SK-N-SH treated with all-trans-retinoic acid at 6 μM for 48 hours (cell line): ENCODE measurements around the gene ISLR.

Source experiments
- ATAC-seq: fragments of 200-7000 bp; cut with Tn5 transposase; 3 replicates; pipeline ENCODE4 v1.9.1; 2020; ENCODE audit warnings: mild to moderate bottlenecking, moderate library complexity
- ARNTL ChIP-seq: fragments of 450-650 bp; formaldehyde crosslinking; IDR thresholded peaks from 2 replicates; pipeline ENCODE4 v1.5.0; 2020; ENCODE audit warnings: low read depth, mild to moderate bottlenecking, moderate library complexity, borderline replicate concordance
- BACH2 ChIP-seq: fragments of 250-450 bp; sonication (Bioruptor Pico); IDR thresholded peaks from 2 replicates; pipeline ENCODE4 v1.9.0; 2021; ENCODE audit warnings: mild to moderate bottlenecking, borderline replicate concordance
- CSDC2 ChIP-seq: fragments of 250-450 bp; sonication (Bioruptor Pico); IDR thresholded peaks from 2 replicates; pipeline ENCODE4 v1.5.0; 2020; ENCODE audit warnings: mild to moderate bottlenecking, moderate library complexity
- ESRRG ChIP-seq: fragments of 250-450 bp; sonication (Bioruptor Pico); IDR thresholded peaks from 2 replicates; pipeline ENCODE4 v1.6.1; 2021; ENCODE audit warnings: mild to moderate bottlenecking
- GLIS3 ChIP-seq: fragments of 250-450 bp; sonication (Bioruptor Pico); IDR thresholded peaks from 2 replicates; pipeline ENCODE4 v1.5.0; 2020; ENCODE audit warnings: mild to moderate bottlenecking, moderate library complexity
- ISL1 ChIP-seq: fragments of 250-450 bp; sonication (Bioruptor Pico); IDR thresholded peaks from 2 replicates; pipeline ENCODE4 v2.1.2; 2022; ENCODE audit warnings: mild to moderate bottlenecking, moderate library complexity
- OSR1 ChIP-seq: fragments of 250-450 bp; sonication (Bioruptor Pico); IDR thresholded peaks from 2 replicates; pipeline ENCODE4 v1.8.0; 2022; ENCODE audit warnings: moderate library complexity, mild to moderate bottlenecking, inconsistent platforms
- PPARA ChIP-seq: fragments of 250-450 bp; sonication (Bioruptor Pico); IDR thresholded peaks from 2 replicates; pipeline ENCODE4 v1.5.0; 2020; ENCODE audit warnings: mild to moderate bottlenecking, borderline replicate concordance
- RARB ChIP-seq: fragments of 250-450 bp; sonication (Bioruptor Pico); IDR thresholded peaks from 2 replicates; pipeline ENCODE4 v1.8.0; 2021; ENCODE audit warnings: mild to moderate bottlenecking, moderate library complexity
- SNAI2 ChIP-seq: fragments of 250-450 bp; sonication (Bioruptor Pico); IDR thresholded peaks from 2 replicates; pipeline ENCODE4 v1.5.0; 2020; ENCODE audit warnings: mild to moderate bottlenecking, moderate library complexity
- TSHZ2 ChIP-seq: fragments of 250-450 bp; sonication (Bioruptor Pico); IDR thresholded peaks from 2 replicates; pipeline ENCODE4 v1.5.0; 2020; ENCODE audit warnings: mild to moderate bottlenecking, moderate library complexity
- ZC3H10 ChIP-seq: fragments of 250-450 bp; sonication (Bioruptor Pico); IDR thresholded peaks from 2 replicates; pipeline ENCODE4 v1.5.1; 2021; ENCODE audit warnings: mild to moderate bottlenecking, moderate library complexity
- ZFP3 ChIP-seq: fragments of 250-450 bp; sonication (Bioruptor Pico); IDR thresholded peaks from 2 replicates; pipeline ENCODE4 v1.5.0; 2020; ENCODE audit warnings: mild to moderate bottlenecking, moderate library complexity
- ZFP30 ChIP-seq: fragments of 450-650 bp; formaldehyde crosslinking; IDR thresholded peaks from 2 replicates; pipeline ENCODE4 v1.5.0; 2022; ENCODE audit warnings: mild to moderate bottlenecking, moderate library complexity
- ZNF565 ChIP-seq: fragments of 450-650 bp; formaldehyde crosslinking; conservative IDR thresholded peaks from 2 replicates; pipeline ENCODE4 v1.5.0; 2020; ENCODE audit warnings: low read depth, mild to moderate bottlenecking, moderate library complexity
- ZNF70 ChIP-seq: fragments of 450-650 bp; formaldehyde crosslinking; IDR thresholded peaks from 2 replicates; pipeline ENCODE4 v1.5.0; 2020; ENCODE audit warnings: mild to moderate bottlenecking, moderate library complexity
- ZNF8 ChIP-seq: fragments of 450-650 bp; formaldehyde crosslinking; IDR thresholded peaks from 2 replicates; pipeline ENCODE4 v1.5.0; 2020; ENCODE audit warnings: mild to moderate bottlenecking, moderate library complexity
- TF ChIP-seq, protein P1 (sequence below): fragments of 250-450 bp; sonication (Bioruptor Pico); IDR thresholded peaks from 2 replicates; pipeline ENCODE4 v1.5.1; 2021; ENCODE audit warnings: mild to moderate bottlenecking, moderate library complexity
- TF ChIP-seq, protein P2 (sequence below): fragments of 250-450 bp; sonication (Bioruptor Pico); IDR thresholded peaks from 2 replicates; pipeline ENCODE4 v1.8.0; 2021; ENCODE audit warnings: low read depth, mild to moderate bottlenecking, moderate library complexity, borderline replicate concordance
- TF ChIP-seq, protein P3 (sequence below): fragments of 250-450 bp; sonication (Bioruptor Pico); IDR thresholded peaks from 2 replicates; pipeline ENCODE4 v1.8.0; 2020; ENCODE audit warnings: mild to moderate bottlenecking, moderate library complexity, borderline replicate concordance

The ISLR gene

DNA sequence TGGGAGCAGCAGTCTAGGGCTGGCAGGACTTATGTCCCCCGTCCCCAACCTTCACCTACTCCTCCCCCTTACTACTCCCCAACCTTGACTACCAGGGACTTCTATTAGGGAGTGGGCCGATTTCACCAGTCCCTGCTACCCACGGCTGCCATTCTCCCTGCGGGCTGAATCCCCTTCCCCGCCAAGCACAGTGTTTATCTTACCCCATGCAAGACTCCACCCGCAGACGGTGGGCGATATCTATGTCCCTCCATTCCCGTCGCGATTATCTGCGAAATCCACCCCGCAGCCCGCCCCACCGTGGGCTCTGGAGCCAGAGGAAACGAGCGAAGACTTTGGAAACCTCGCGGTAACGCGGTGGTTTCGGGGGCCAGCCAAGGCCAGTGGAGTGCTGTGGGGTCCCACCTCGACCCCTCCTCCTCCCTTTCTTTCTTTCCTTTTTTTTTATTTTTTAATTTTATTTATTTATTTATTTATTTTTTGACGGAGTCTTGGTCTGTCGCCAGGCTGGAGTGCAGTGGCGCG, 38.4 kb upstream of the ISLR start:
- no peak for ATAC-seq
- TF ChIP-seq, protein P1, sequence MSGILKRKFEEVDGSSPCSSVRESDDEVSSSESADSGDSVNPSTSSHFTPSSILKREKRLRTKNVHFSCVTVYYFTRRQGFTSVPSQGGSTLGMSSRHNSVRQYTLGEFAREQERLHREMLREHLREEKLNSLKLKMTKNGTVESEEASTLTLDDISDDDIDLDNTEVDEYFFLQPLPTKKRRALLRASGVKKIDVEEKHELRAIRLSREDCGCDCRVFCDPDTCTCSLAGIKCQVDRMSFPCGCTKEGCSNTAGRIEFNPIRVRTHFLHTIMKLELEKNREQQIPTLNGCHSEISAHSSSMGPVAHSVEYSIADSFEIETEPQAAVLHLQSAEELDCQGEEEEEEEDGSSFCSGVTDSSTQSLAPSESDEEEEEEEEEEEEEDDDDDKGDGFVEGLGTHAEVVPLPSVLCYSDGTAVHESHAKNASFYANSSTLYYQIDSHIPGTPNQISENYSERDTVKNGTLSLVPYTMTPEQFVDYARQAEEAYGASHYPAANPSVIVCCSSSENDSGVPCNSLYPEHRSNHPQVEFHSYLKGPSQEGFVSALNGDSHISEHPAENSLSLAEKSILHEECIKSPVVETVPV = no peak
- TF ChIP-seq BACH2 (no peak), SNAI2 (CRISPR knock-in tag) (no peak), ISL1 (CRISPR knock-in tag) (no peak), ZNF8 (no peak), ZFP30 (no peak), GLIS3 (CRISPR knock-in tag) (no peak), ARNTL (CRISPR knock-in tag) (no peak), ZC3H10 (CRISPR knock-in tag) (no peak), ZNF565 (CRISPR knock-in tag) (no peak)
- TF ChIP-seq, protein P2, sequence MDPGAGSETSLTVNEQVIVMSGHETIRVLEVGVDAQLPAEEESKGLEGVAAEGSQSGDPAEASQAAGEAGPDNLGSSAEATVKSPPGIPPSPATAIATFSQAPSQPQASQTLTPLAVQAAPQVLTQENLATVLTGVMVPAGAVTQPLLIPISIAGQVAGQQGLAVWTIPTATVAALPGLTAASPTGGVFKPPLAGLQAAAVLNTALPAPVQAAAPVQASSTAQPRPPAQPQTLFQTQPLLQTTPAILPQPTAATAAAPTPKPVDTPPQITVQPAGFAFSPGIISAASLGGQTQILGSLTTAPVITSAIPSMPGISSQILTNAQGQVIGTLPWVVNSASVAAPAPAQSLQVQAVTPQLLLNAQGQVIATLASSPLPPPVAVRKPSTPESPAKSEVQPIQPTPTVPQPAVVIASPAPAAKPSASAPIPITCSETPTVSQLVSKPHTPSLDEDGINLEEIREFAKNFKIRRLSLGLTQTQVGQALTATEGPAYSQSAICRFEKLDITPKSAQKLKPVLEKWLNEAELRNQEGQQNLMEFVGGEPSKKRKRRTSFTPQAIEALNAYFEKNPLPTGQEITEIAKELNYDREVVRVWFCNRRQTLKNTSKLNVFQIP (CRISPR knock-in tag) = no peak

- ATAC-seq = peak; percentile 2; the same call in 2 of the 3 replicates
- TF ChIP-seq SNAI2 (CRISPR knock-in tag) (no peak), ESRRG (CRISPR knock-in tag) (no peak), RARB (CRISPR knock-in tag) (no peak)
- TF ChIP-seq, protein P3, sequence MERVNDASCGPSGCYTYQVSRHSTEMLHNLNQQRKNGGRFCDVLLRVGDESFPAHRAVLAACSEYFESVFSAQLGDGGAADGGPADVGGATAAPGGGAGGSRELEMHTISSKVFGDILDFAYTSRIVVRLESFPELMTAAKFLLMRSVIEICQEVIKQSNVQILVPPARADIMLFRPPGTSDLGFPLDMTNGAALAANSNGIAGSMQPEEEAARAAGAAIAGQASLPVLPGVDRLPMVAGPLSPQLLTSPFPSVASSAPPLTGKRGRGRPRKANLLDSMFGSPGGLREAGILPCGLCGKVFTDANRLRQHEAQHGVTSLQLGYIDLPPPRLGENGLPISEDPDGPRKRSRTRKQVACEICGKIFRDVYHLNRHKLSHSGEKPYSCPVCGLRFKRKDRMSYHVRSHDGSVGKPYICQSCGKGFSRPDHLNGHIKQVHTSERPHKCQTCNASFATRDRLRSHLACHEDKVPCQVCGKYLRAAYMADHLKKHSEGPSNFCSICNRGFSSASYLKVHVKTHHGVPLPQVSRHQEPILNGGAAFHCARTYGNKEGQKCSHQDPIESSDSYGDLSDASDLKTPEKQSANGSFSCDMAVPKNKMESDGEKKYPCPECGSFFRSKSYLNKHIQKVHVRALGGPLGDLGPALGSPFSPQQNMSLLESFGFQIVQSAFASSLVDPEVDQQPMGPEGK (CRISPR knock-in tag) = no peak
Observed at GRCh38 chr15:74136540-74136813, 37.0 kb upstream of the ISLR start.

- no peak for ATAC-seq
- TF ChIP-seq ZC3H10 (CRISPR knock-in tag) = no peak
- TF ChIP-seq RARB (CRISPR knock-in tag) = no peak
- no peak for TF ChIP-seq TSHZ2 (CRISPR knock-in tag)
- no peak for TF ChIP-seq SNAI2 (CRISPR knock-in tag)
- TF ChIP-seq ISL1 (CRISPR knock-in tag) = no peak
- TF ChIP-seq GLIS3 (CRISPR knock-in tag) = no peak
- TF ChIP-seq, protein P2 (CRISPR knock-in tag) = no peak
- no peak for TF ChIP-seq ZNF70 (CRISPR knock-in tag)
- no peak for TF ChIP-seq ZNF565 (CRISPR knock-in tag)
- TF ChIP-seq CSDC2 (CRISPR knock-in tag) = no peak
- TF ChIP-seq, protein P3 (CRISPR knock-in tag) = no peak
- TF ChIP-seq BACH2 = no peak
- no peak for TF ChIP-seq ZFP3
- TF ChIP-seq OSR1 = no peak
- no peak for TF ChIP-seq PPARA (CRISPR knock-in tag)
Observed at GRCh38 chr15:74136814-74137536, 36.5 kb upstream of the ISLR start.
